GM12874 (cell line): ENCODE results near the gene DPYSL4.

Experiments
- CTCF ChIP-seq: IDR thresholded peaks from 2 replicates; pipeline ENCODE4 v1.5.1; 2011; ENCODE audit warnings: low read depth, mild to moderate bottlenecking, control low read depth, low read length, moderate library complexity; ENCODE audit not compliant: insufficient read depth

Gene DPYSL4

GRCh38 chr10:132146271-132146671 is 40.5 kb upstream of the DPYSL4 start:
- TF ChIP-seq CTCF = no peak

GRCh38 chr10:132146941-132147915 is 39.5 kb upstream of the DPYSL4 start:
- no peak for TF ChIP-seq CTCF

- no peak for TF ChIP-seq CTCF
These were observed 38.2 kb upstream of the DPYSL4 start for GRCh38 chr10:132148261-132149251.

GRCh38 chr10:132149271-132149670 is 37.5 kb upstream of the DPYSL4 start:
- TF ChIP-seq CTCF = no peak

- no peak for TF ChIP-seq CTCF
These were observed 36.8 kb upstream of the DPYSL4 start for GRCh38 chr10:132149917-132150316.

GRCh38 chr10:132150777-132151176 is 36.0 kb upstream of the DPYSL4 start:
- TF ChIP-seq CTCF = no peak

GRCh38 chr10:132151286-132151950 is 35.3 kb upstream of the DPYSL4 start:
- no peak for TF ChIP-seq CTCF
